GM12872 (cell line): ENCODE measurements around the gene KRT4.

Experiments used
- TF ChIP-seq, protein P1 (sequence below): IDR thresholded peaks from 3 replicates; pipeline ENCODE4 v1.5.1; 2011; ENCODE audit warnings: low read depth, mild to moderate bottlenecking, low read length, moderate library complexity; ENCODE audit not compliant: insufficient read depth

Gene KRT4

GRCh38 chr12:52799505-52800211, 14.3 kb downstream of the KRT4 start:
- TF ChIP-seq, protein P1, sequence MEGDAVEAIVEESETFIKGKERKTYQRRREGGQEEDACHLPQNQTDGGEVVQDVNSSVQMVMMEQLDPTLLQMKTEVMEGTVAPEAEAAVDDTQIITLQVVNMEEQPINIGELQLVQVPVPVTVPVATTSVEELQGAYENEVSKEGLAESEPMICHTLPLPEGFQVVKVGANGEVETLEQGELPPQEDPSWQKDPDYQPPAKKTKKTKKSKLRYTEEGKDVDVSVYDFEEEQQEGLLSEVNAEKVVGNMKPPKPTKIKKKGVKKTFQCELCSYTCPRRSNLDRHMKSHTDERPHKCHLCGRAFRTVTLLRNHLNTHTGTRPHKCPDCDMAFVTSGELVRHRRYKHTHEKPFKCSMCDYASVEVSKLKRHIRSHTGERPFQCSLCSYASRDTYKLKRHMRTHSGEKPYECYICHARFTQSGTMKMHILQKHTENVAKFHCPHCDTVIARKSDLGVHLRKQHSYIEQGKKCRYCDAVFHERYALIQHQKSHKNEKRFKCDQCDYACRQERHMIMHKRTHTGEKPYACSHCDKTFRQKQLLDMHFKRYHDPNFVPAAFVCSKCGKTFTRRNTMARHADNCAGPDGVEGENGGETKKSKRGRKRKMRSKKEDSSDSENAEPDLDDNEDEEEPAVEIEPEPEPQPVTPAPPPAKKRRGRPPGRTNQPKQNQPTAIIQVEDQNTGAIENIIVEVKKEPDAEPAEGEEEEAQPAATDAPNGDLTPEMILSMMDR, result no peak

- TF ChIP-seq, protein P1, result no peak
Observed at GRCh38 chr12:52798671-52799504, 15.0 kb downstream of the KRT4 start.

DNA sequence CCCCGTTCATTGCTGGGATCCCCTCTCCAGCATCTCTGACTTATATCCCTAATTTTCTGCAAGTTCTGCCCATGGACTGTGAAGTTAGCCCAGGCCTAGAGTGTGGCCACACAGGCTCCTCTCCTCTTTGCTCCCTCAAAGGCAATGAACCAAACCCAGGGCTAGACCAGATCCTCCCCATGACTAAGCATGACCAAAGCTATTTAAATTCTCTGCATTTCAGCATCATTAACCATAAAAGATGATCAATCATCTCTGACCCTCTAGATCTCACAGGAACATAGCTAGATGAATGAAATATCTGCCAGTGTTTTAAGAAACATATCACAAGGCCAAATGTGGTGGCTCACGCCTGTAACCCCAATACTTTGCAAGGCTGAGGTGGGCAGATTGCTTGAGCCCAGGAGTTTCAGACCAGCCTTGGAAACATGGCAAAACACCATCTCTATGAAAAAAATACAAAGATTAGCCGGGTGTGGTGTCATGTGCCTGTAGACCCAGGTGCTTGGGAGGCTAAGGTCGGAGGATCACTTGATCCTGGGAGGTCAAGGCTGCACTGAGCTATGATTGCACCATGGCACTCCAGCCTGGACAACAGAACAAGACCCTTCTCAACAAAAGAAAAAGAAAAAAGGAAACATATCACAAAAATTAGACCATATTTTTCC, 15.8 kb downstream of the KRT4 start:
- TF ChIP-seq, protein P1, result no peak

DNA sequence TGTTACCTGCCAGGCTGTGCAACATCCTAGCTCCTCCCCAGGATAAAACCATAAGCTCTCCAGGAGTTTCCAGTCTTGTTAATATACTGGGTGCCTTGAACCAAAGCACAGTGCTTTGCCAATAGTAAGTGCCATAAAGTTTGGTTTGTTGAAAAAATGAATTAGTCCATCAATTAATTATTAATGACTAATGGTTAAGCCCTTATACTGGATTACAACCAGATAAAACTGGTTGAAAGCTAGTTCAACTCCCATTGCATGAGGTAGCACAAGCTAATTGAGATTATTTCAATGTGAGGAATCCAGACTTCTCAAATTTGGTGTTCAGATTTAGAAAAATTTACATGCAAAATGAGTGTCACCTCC, 16.4 kb downstream of the KRT4 start:
- TF ChIP-seq, protein P1, result no peak

DNA sequence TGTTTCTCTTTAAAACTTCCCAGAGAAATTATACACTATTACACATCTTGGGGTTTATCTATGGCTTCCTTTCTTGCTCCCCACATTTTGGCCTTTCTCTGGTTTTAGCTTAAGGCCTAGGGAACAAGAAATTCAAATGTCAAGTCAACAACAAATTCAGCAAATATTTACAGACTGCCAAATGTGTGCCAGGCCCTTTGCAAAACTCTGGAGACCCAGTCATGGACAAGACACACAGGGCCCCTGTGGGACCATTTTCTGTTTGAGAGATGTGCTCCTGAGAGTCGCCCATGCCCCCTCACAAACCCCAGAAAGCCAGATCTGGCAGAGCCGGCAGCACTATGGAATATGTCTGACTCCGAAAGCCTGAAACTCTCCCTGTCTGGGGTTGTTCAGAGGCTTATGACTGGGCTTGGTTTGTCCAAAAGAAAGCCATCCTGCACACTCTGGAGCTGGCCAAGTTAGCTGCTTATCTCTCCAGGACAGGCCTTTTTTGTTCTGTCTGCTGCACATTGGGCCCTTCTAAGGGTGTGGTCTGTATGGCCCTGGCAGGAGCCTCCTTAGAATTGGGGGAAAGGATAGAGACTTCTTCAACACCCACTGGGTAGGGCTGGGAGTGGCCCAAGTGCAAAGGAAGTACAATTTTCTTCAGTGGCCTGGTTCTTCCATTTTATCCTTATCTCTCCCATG, 16.9 kb downstream of the KRT4 start:
- TF ChIP-seq, protein P1, result no peak

- TF ChIP-seq, protein P1, result no peak
Observed at GRCh38 chr12:52796429-52796794, 17.5 kb downstream of the KRT4 start.
